Fibroblast of mammary gland (primary cell): Measurements from ENCODE around the gene ISYNA1.
A peak's percentile ranks its signal among the peaks of the same experiment; 100 is the strongest.

Source experiments
- DNase-seq: peaks from one replicate; pipeline ENCODE4 v3.0.0-alpha.2; 2010; ENCODE audit warnings: low read depth
- H3K4me3 ChIP-seq: 2 replicates; pipeline ENCODE4 v1.5.1; 2011; ENCODE audit warnings: low read depth, mild to moderate bottlenecking, low read length, moderate library complexity; ENCODE audit not compliant: control insufficient read depth
- TF ChIP-seq, protein P1 (sequence below): conservative IDR thresholded peaks from 2 replicates; pipeline ENCODE4 v1.5.1; 2011; ENCODE audit warnings: low read depth, low read length, inconsistent platforms; ENCODE audit not compliant: control insufficient read depth, insufficient read depth

ISYNA1 gene

DNA sequence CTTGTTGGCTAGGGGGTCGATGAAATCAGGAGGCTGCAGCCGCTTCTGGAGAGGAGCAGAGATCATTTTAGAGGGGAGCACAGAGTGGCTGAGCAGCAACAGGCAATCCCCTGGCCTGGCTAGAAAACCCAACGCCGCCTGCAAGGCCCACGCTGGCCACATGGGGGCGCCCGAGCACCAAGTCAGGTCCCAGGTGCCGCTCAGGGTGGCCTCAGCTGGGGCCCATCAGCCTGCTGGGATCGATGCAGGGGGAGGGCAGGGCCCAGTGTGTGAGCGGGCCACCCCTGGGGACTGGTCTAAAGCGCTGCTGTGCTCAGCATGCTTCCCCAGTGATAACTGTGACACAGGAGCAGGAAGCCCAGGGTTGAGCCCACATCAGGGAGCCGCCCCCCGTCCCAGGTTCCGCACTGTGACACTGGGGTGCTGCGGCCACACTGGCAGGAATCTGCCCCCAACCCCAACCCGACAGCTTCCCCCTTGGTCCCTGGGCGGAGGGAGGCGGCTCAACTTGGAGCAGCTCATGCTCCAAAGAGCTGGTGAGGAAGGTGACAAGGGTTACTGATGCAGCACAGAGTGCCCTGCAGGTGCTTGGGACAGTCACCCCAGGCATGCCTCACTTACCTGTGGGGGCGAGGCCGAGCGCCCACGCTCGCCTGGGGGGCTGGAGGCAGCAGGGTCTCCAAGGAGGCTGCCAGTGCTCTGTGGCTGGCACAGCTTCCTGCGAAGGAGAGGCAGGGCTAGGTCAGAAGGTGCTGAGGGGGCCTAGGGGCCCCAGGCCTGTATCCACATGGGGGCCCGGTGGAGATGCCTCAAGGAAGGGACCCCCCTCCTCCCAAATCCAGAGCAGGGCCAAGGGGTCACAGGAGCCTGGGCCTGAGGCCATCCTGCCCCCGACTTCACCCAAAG lies 13.3 kb upstream of the ISYNA1 start:
- TF ChIP-seq, protein P1, sequence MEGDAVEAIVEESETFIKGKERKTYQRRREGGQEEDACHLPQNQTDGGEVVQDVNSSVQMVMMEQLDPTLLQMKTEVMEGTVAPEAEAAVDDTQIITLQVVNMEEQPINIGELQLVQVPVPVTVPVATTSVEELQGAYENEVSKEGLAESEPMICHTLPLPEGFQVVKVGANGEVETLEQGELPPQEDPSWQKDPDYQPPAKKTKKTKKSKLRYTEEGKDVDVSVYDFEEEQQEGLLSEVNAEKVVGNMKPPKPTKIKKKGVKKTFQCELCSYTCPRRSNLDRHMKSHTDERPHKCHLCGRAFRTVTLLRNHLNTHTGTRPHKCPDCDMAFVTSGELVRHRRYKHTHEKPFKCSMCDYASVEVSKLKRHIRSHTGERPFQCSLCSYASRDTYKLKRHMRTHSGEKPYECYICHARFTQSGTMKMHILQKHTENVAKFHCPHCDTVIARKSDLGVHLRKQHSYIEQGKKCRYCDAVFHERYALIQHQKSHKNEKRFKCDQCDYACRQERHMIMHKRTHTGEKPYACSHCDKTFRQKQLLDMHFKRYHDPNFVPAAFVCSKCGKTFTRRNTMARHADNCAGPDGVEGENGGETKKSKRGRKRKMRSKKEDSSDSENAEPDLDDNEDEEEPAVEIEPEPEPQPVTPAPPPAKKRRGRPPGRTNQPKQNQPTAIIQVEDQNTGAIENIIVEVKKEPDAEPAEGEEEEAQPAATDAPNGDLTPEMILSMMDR, result peak; percentile 89
- no peak overlapping the region for H3K4me3 ChIP-seq
- peak; percentile 70 for DNase-seq

DNA sequence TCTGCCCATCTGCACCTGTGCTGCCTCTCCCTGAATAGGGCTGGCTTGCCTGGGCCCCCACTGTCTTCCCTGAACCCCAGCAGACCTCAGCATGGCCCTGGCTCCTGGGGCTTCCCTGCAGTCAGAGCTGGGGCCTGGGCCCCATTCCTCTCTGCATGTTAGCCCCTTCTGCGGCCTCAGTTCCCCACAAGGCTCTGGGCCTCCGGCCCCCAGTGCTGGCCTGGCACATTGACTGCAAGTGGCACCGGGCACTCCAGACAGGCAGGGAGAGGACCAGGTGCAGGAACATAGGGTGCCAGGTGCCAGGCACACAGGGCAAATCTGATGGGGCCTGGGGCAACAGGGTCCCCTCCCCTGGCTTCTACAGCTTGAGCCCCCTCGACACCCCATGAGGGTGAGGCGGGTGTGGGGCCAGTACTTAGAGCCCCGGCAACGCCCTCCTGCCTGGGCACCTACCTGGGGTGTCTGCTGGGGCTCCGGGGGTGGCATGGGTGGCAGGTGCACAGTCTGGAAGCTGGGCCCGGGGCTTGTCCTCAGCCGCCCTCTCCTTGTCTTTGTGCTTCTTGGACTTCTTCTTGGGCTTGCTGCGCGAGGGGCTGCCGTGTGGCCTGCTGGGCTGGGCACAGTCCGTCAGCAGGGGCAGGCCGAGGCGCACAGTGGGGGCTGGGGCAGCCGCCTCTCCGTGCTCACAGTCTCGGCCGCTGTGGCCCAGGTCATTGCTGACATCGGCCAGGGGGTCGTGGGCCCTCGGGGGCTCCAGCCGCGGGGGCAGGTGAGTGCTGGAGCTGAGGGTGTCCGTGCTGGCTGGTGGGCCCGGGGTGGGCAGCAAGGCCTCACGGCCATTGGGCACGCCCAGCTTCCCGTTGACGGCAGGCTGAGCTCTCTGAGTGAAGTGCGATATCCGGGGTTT lies 12.3 kb upstream of the ISYNA1 start:
- no peak for DNase-seq
- TF ChIP-seq, protein P1, result no peak
- H3K4me3 ChIP-seq, result no peak overlapping the region

DNA sequence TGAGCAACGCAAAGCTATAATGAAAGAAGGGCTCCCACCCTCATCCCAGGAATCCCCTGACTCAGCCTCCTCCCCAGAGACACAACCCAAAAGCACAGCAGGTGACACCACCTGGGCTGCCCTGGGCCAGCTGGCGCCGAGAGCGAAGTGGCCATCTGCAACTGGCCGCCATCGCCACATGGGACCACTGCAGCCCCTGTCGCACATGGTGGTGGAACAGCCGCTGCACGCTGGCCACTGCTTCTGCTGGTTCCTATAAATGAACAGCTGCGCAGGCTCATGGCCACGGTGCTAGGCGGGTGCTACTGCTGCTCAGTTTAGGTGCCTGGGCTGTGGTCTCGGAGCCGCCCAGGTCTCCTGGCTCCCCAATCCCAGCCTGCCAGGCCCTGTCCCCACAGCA lies 11.6 kb upstream of the ISYNA1 start:
- H3K4me3 ChIP-seq, result no peak overlapping the region
- TF ChIP-seq, protein P1, result no peak
- no peak for DNase-seq

DNA sequence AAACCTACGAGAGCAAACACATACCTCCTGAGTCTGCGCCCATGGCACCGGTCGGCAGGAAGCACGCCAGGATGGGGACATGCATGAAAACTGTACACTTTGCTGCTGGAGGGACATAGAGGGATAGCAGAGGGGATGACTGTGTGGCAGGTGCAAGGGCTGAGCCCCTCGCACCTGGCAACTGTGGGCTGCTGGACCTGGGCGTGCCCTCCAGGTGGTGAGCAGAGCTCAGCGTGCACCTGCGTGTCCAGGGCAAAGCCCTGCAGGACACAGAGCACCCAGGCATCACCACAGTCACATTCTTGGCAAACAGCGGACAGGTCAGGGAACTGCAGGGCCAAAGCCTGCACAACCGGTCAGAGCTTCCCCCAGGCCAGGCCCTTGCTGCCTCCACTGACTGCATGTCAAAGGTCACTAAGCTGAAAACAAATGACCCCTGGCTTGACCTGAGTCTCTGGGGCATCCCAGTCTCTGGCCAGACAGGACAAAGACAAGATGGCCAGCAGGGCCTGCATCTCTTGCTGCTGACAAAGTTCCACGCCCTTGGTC lies 9.0 kb upstream of the ISYNA1 start:
- H3K4me3 ChIP-seq, result no peak overlapping the region
- DNase-seq, result no peak
- TF ChIP-seq, protein P1, result no peak

DNA sequence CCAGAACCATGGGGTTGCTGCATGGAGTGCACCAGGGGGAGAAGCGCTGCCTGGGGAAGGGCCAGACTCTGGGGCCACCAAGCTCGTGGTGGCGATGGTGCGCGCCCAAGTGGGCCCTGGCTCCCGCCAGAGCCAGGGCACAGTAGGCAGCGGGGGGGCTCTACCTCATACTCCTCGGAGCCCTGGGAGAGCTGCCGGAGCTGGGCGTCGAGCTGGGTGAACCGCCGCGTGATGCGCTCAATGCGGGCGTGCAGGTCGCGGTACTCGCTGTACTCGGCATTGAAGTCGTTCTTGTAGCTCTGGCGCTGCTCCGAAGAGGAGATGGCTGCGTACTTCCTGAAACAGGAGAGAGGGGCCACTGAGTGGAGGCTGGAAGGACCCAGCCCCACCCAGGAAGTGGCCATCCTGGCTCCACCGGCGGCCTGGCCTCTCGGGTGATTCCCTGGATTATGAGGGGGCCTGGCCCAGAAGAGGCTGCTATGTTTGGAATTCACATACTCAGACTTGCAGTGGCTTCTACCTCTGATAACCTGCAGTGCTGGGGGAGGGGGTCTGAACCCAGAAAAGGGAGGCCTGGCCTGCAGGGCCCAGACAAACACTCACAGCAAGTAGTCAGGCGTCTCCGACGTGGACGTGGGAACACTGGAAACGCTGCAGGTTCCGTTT lies 8.3 kb upstream of the ISYNA1 start:
- H3K4me3 ChIP-seq, result no peak overlapping the region
- TF ChIP-seq, protein P1, result no peak
- DNase-seq, result no peak
